H1 (cell line): ENCODE measurements around the gene ELMO1. TPM values are rescaled to one million over a fixed set of nuclear protein-coding genes. Genes with fewer than 3 reads are reported as not detected.

ENCODE experiments used
- CTCF ChIA-PET: fragments of 300-600 bp; sonication (Branson Sonifier 250); formaldehyde crosslinking; loops from one replicate; lab custom pipeline; 2021; ENCODE audit not compliant: partially characterized antibody; lab: Charles Lee
- POLR2A ChIA-PET: fragments of 300-600 bp; sonication (Branson Sonifier 250); formaldehyde crosslinking; loops from one replicate; lab custom pipeline; 2021; ENCODE audit warnings: inconsistent platforms; ENCODE audit not compliant: partially characterized antibody; lab: Charles Lee
- DNase-seq, 2 experiments: peaks; one replicate each; pipeline versions ENCODE4 v3.0.0 to v3.0.0-alpha.2; 2010 to 2022; ENCODE audit warnings: low spot score in 2 of 2, low read depth in 1 of 2, mixed read lengths in 1 of 2
- FAIRE-seq: peaks from 2 replicates; lab custom pipeline; 2011; peaks lifted over from hg19 to GRCh38; lab: Jason Lieb, UNC
- H2AFZ ChIP-seq: 2 replicates; pipeline ENCODE4 v1.8.1; 2012; ENCODE audit warnings: low read length, inconsistent platforms
- H2AK5ac ChIP-seq: 2 replicates; pipeline ENCODE4 v1.6.1; 2013; ENCODE audit warnings: low read depth, low read length
- H2BK120ac ChIP-seq: replicated peaks from 2 replicates; pipeline ENCODE3; 2013; ENCODE audit warnings: low read depth, low read length, inconsistent platforms
- H2BK12ac ChIP-seq: 2 replicates; pipeline ENCODE4 v1.6.1; 2013; ENCODE audit warnings: low read depth, low read length
- H2BK15ac ChIP-seq: 2 replicates; pipeline ENCODE4 v1.6.1; 2013; ENCODE audit warnings: low read length
- H2BK20ac ChIP-seq: 2 replicates; pipeline ENCODE4 v1.6.1; 2013; ENCODE audit warnings: low read length
- H2BK5ac ChIP-seq: 2 replicates; pipeline ENCODE4 v1.6.1; 2013; ENCODE audit warnings: low read depth, low read length
- H3K14ac ChIP-seq: 2 replicates; pipeline ENCODE4 v1.6.1; 2013; ENCODE audit warnings: inconsistent platforms; ENCODE audit not compliant: insufficient read length
- H3K18ac ChIP-seq: 2 replicates; pipeline ENCODE4 v1.6.1; 2013; ENCODE audit warnings: low read length; ENCODE audit errors: extremely low read depth
- H3K23ac ChIP-seq: 2 replicates; pipeline ENCODE4 v1.6.1; 2013; ENCODE audit warnings: inconsistent platforms; ENCODE audit not compliant: insufficient read length
- H3K23me2 ChIP-seq: 2 replicates; pipeline ENCODE4 v1.6.1; 2013; ENCODE audit warnings: low read depth, low read length
- H3K27ac ChIP-seq: 2 replicates; pipeline ENCODE4 v1.6.1; 2011; ENCODE audit warnings: low read depth, low read length, inconsistent platforms
- H3K27me3 ChIP-seq, 4 experiments: replicated peaks in 1 of 4; 1 replicate in 1 of 4; 2 replicates in 3 of 4; pipeline versions ENCODE4 v1.6.1 to v1.8.1; 2011 to 2013; ENCODE audit warnings: low read length in 3 of 4, mild to moderate bottlenecking in 3 of 4, inconsistent platforms in 2 of 4, mixed read lengths in 2 of 4, moderate library complexity in 1 of 4; ENCODE audit not compliant: control insufficient read depth in 3 of 4, insufficient read depth in 3 of 4; ENCODE audit errors: extremely low read depth in 1 of 4
- H3K36me3 ChIP-seq, 4 experiments: 2 replicates each; pipeline versions ENCODE4 v1.6.1 to v1.8.1; 2011 to 2013; ENCODE audit warnings: mild to moderate bottlenecking in 4 of 4, low read length in 3 of 4, moderate library complexity in 2 of 4, control low read depth in 1 of 4, inconsistent platforms in 1 of 4; ENCODE audit not compliant: insufficient read depth in 4 of 4, control insufficient read depth in 2 of 4
- H3K4ac ChIP-seq: replicated peaks from 2 replicates; pipeline ENCODE3; 2013; ENCODE audit warnings: low read length, low read depth, mixed read lengths, inconsistent platforms; ENCODE audit not compliant: insufficient read length
- H3K4me1 ChIP-seq, 4 experiments: replicated peaks in 1 of 4; 1 replicate in 1 of 4; 2 replicates in 3 of 4; pipeline versions ENCODE4 v1.6.1 to v1.8.1; 2011 to 2013; ENCODE audit warnings: low read length in 3 of 4, inconsistent platforms in 2 of 4, mixed read lengths in 1 of 4; ENCODE audit not compliant: insufficient read depth in 4 of 4, control insufficient read depth in 3 of 4
- H3K4me2 ChIP-seq, 2 experiments: 2 replicates each; pipeline versions ENCODE4 v1.6.1 to v1.8.1; 2011 to 2013; ENCODE audit warnings: low read depth in 2 of 2, low read length in 2 of 2, control low read depth in 1 of 2, inconsistent platforms in 1 of 2, mild to moderate bottlenecking in 1 of 2; ENCODE audit not compliant: insufficient read depth in 1 of 2
- H3K4me3 ChIP-seq, 4 experiments: fragments of 200-600, 300-600 bp in 1 of 4; sonication (generic), shearing (Covaris generic), sonication (Bioruptor Twin) in 1 of 4; 2 replicates each; pipeline versions ENCODE4 v1.5.1 to v1.8.1; 2011 to 2016; ENCODE audit warnings: low read length in 4 of 4, low read depth in 3 of 4, control low read depth in 2 of 4, inconsistent platforms in 2 of 4, mild to moderate bottlenecking in 2 of 4, mixed read lengths in 1 of 4, moderate library complexity in 1 of 4; ENCODE audit not compliant: insufficient read depth in 2 of 4; ENCODE audit errors: extremely low read depth in 1 of 4
- H3K56ac ChIP-seq: replicated peaks from 2 replicates; pipeline ENCODE3; 2013; ENCODE audit warnings: low read depth, mild to moderate bottlenecking, mixed read lengths, low read length, inconsistent platforms; ENCODE audit not compliant: insufficient read length
- H3K79me1 ChIP-seq: 2 replicates; pipeline ENCODE4 v1.6.1; 2013; ENCODE audit warnings: low read depth, low read length, control low read depth
- H3K79me2 ChIP-seq, 2 experiments: 2 replicates each; pipeline versions ENCODE4 v1.6.1 to v1.8.1; 2012 to 2013; ENCODE audit warnings: low read length in 2 of 2, mild to moderate bottlenecking in 2 of 2, inconsistent platforms in 1 of 2; ENCODE audit not compliant: insufficient read depth in 2 of 2, control insufficient read depth in 1 of 2
- H3K9ac ChIP-seq, 4 experiments: replicated peaks in 1 of 4; 1 replicate in 1 of 4; 2 replicates in 3 of 4; pipeline versions ENCODE4 v1.6.1 to v1.8.1; 2011 to 2013; ENCODE audit warnings: low read depth in 3 of 4, low read length in 3 of 4, control low read depth in 2 of 4, mild to moderate bottlenecking in 2 of 4, moderate library complexity in 2 of 4, inconsistent platforms in 1 of 4; ENCODE audit errors: extremely low read depth in 1 of 4
- H3K9me3 ChIP-seq, 2 experiments: 2 replicates each; pipeline versions ENCODE4 v1.6.1 to v1.8.1; 2012 to 2013; ENCODE audit warnings: mild to moderate bottlenecking in 2 of 2, moderate library complexity in 2 of 2, control low read depth in 1 of 2, inconsistent platforms in 1 of 2, low read depth in 1 of 2, low read length in 1 of 2, mixed read lengths in 1 of 2; ENCODE audit not compliant: insufficient read depth in 2 of 2
- H4K20me1 ChIP-seq, 2 experiments: replicated peaks in 1 of 2; 2 replicates each; pipeline versions ENCODE3 to v1.8.1; 2011 to 2013; ENCODE audit warnings: inconsistent platforms in 2 of 2, low read length in 2 of 2, mild to moderate bottlenecking in 1 of 2; ENCODE audit not compliant: insufficient read depth in 2 of 2, control insufficient read depth in 1 of 2
- H4K5ac ChIP-seq: 2 replicates; pipeline ENCODE4 v1.6.1; 2013; ENCODE audit warnings: low read length, low read depth, mixed read lengths, inconsistent platforms; ENCODE audit not compliant: insufficient read length
- H4K8ac ChIP-seq: 2 replicates; pipeline ENCODE4 v1.8.0; 2013; ENCODE audit warnings: mild to moderate bottlenecking, moderate library complexity, low read length, inconsistent platforms; ENCODE audit not compliant: insufficient read depth; ENCODE audit errors: extremely low read depth
- H4K91ac ChIP-seq: replicated peaks from 2 replicates; pipeline ENCODE3; 2013; ENCODE audit warnings: low read length, mixed read lengths, inconsistent platforms; ENCODE audit not compliant: insufficient read length
- BRCA1 ChIP-seq: IDR thresholded peaks from 2 replicates; pipeline ENCODE4 v1.6.1; 2012; ENCODE audit warnings: low read depth, low read length, improper control_type of control experiment
- GTF2F1 ChIP-seq: IDR thresholded peaks from 2 replicates; pipeline ENCODE4 v1.6.1; 2012; ENCODE audit warnings: low read depth, low read length, improper control_type of control experiment, borderline replicate concordance
- HDAC6 ChIP-seq: IDR thresholded peaks from one replicate; pipeline ENCODE4 v1.7.1; 2012; ENCODE audit warnings: low read depth, mild to moderate bottlenecking, inconsistent platforms, low read length, moderate library complexity
- KDM1A ChIP-seq: fragments of 200-600, 300-600 bp; sonication (generic); IDR thresholded peaks from 2 replicates; pipeline ENCODE4 v1.7.1; 2016; ENCODE audit warnings: mild to moderate bottlenecking, low read length, borderline replicate concordance
- SIN3A ChIP-seq, 2 experiments: IDR thresholded peaks in 1 of 2; conservative IDR thresholded peaks in 1 of 2; 2 replicates each; pipeline ENCODE4 v1.6.1; 2011 to 2012; ENCODE audit warnings: low read length in 2 of 2, improper control_type of control experiment in 1 of 2, low read depth in 1 of 2, mild to moderate bottlenecking in 1 of 2
- SIRT6 ChIP-seq: IDR thresholded peaks from one replicate; pipeline ENCODE4 v1.7.1; 2012; ENCODE audit warnings: low read length, inconsistent platforms
- TAF1 ChIP-seq: IDR thresholded peaks from 2 replicates; pipeline ENCODE4 v1.6.1; 2011; ENCODE audit warnings: mild to moderate bottlenecking, low read depth, low read length
- TBP ChIP-seq: IDR thresholded peaks from 2 replicates; pipeline ENCODE4 v1.6.1; 2011; ENCODE audit warnings: low read depth, low read length, improper control_type of control experiment
- TEAD4 ChIP-seq: IDR thresholded peaks from 2 replicates; pipeline ENCODE4 v1.6.1; 2012; ENCODE audit warnings: low read depth, low read length, inconsistent platforms, mixed read lengths
- ZNF274 ChIP-seq: IDR thresholded peaks from 2 replicates; pipeline ENCODE4 v1.7.0; 2012; ENCODE audit warnings: low read length, borderline replicate concordance; ENCODE audit errors: extremely low read depth
- WGBS, 2 experiments: shearing (Covaris generic) in 1 of 2; methylation state at CpG; one replicate each; pipeline versions ENCODE4 v1.1.6 to v1.1.7; 2013 to 2015; ENCODE audit warnings: low lambda C conversion rate in 2 of 2, mixed read lengths in 2 of 2, inconsistent platforms in 1 of 2, low coverage in 1 of 2, missing lambda C conversion rate in 1 of 2; ENCODE audit not compliant: insufficient replicate concordance in 2 of 2, insufficient coverage in 1 of 2, insufficient read length in 1 of 2; ENCODE audit errors: extremely low coverage in 1 of 2, missing lambda C conversion rate in 1 of 2; 5-methylcytosine and 5-hydroxymethylcytosine counted together
- polyA plus RNA-seq, 7 experiments: library from polyadenylated mRNA; depleted of rRNA in 3 of 7; stranded (reverse) in 5 of 7; unstranded in 2 of 7; fragments of >200 nt in 5 of 7; fragments of 200-250 nt in 2 of 7; gene quantifications; 1 replicate in 5 of 7; 2 replicates in 1 of 7; 4 replicates in 1 of 7; pipeline versions ENCODE4 v1.2.1 to v1.2.3, GENCODE V29; 2011 to 2013; ENCODE audit warnings: missing spikeins in 2 of 7, mixed read lengths in 2 of 7
- total RNA-seq: library from RNA; stranded (reverse); fragmentation: NEBNext Ultra II Directional; extraction: Animal tissue kit (Norgen Biotek cat#: 25700); gene quantifications from 2 replicates; pipeline ENCODE4 v1.2.1, GENCODE V29; 2021

Gene ELMO1
- total and polyA plus RNA-seq, 2 of the 8 experiments (the other 6 are each of a cell fraction or from before 2014, with no cell fraction given) = 18.4 to 21.0 TPM

DNA sequence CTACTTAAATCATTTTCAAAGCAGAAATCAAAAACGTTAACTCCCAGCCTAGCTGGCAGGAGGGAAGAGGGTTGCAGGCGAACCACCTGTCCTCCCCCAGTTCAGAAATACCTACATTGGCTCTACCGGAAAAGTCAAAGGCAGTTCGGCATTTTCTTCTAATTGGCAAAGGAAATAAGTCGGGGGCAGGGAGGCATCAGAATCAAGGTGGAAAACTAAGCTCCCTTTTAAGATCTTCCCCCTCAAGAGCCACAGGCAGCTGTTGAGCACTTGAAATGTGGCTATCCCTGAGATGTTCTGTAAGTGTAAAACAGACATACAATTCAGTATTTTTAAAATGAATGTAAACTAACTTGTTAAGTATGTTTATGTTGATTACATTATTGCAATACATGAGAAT, 957 bp upstream of the ELMO1 start:
- Histone ChIP-seq H3K27ac (no peak overlapping the region), H2BK15ac (no peak overlapping the region), H3K14ac (no peak overlapping the region), H3K79me1 (no peaks in the 10 kb centered on the region), H3K9me3 (no peaks in the 10 kb centered on the region), H3K79me2 (peaks cover 0 to 22% of the 10 kb centered on the region in 2 experiments; a peak in 2 of 4 replicates), H3K4me2 (peak overlapping the region; percentile 73 to 86), H3K4me3 (peak overlapping the region; percentile 70 to 93 (median 74); a peak in 6 of 8 replicates), H3K36me3 (no peaks in the 10 kb centered on the region), H3K18ac (no peak overlapping the region), H3K4ac (no peak overlapping the region), H4K5ac (no peak overlapping the region), H4K8ac (no peak overlapping the region), H3K56ac (no peak overlapping the region), H3K27me3 (no peaks in the 10 kb centered on the region; a peak in 2 of 7 replicates), H2BK12ac (no peak overlapping the region), H3K9ac (no peak overlapping the region), H2AFZ (no peak overlapping the region), H3K4me1 (peaks cover 0 to 15% (median 3%) of the 10 kb centered on the region in 4 experiments; a peak in 4 of 7 replicates), H3K23ac (no peak overlapping the region), H2BK5ac (no peak overlapping the region), H3K23me2 (peaks cover 12% of the 10 kb centered on the region), H2AK5ac (no peak overlapping the region), H4K20me1 (no peaks in the 10 kb centered on the region), H2BK120ac (no peak overlapping the region), H2BK20ac (no peak overlapping the region), H4K91ac (no peak overlapping the region)
- WGBS, 2 experiments = 24% methylated on average over 5 of the region's 5 CpGs; no CpG with 5 or more reads in 1 of the 2 experiments
- FAIRE-seq (no peak), DNase-seq (no peak)
- ChIA-PET CTCF (interaction anchor here (0.6 to 6.8 kb wide), 19 partner anchors 9 to 384 kb away, joined by 3 to 55 read pairs (median 5); no protein-coding TSS in a partner anchor), POLR2A (interaction anchor here (0.8 to 3.5 kb wide), 4 partner anchors 39 to 201 kb away, joined by 3 to 19 read pairs (median 4); no protein-coding TSS in a partner anchor)
- no peak for TF ChIP-seq GTF2F1
- TF ChIP-seq TBP = no peak
- TF ChIP-seq ZNF274 = no peak
- no peak for TF ChIP-seq BRCA1
- no peak for TF ChIP-seq TAF1
- TF ChIP-seq HDAC6 = no peak
- TF ChIP-seq KDM1A = no peak
- no peak for TF ChIP-seq SIRT6
- no peak for TF ChIP-seq TEAD4
- no peak for TF ChIP-seq SIN3A (conservative IDR thresholded peaks at IDR 0.05 in 1 of 2, IDR thresholded peaks at IDR 0.05 in 1 of 2; ENCODE audit: low read depth in 1 of 2, low read length in 2 of 2)
